MCF 10A (cell line): ENCODE results near the gene ST3GAL5. TPM values are rescaled to one million over a fixed set of nuclear protein-coding genes. Genes with fewer than 3 reads are reported as not detected.

Experiments used
- BruUV-seq: library from RNA; stranded (reverse); fragments of 400-500 nt; replicated peaks from 2 replicates; lab custom pipeline; 2021; lab: Mats Ljungman, UMichigan
- CTCF ChIA-PET: fragments of 300-600 bp; sonication (Branson Sonifier 250); formaldehyde crosslinking; extraction: SDS; loops from one replicate; lab custom pipeline; 2021; ENCODE audit warnings: antibody characterized with exemption, inconsistent platforms; lab: Yijun Ruan, JAX
- POLR2A ChIA-PET: fragments of 300-600, 350-650 bp; sonication (Branson Sonifier 250); formaldehyde crosslinking; extraction: SDS; loops from one replicate; lab custom pipeline; 2020; ENCODE audit warnings: antibody characterized with exemption, inconsistent platforms; lab: Yijun Ruan, JAX
- DNase-seq: peaks from one replicate; pipeline ENCODE4 v3.0.0-alpha.2; 2018; ENCODE audit not compliant: unreplicated experiment
- H3K27ac Mint-ChIP-seq: one replicate; pipeline ENCODE4 v1.8.0; 2022; ENCODE audit warnings: mild to moderate bottlenecking, low read depth, mixed read lengths; ENCODE audit not compliant: unreplicated experiment
- H3K27me3 Mint-ChIP-seq: one replicate; pipeline ENCODE4 v1.8.0; 2022; ENCODE audit warnings: mixed read lengths; ENCODE audit not compliant: insufficient read depth, unreplicated experiment
- H3K36me3 Mint-ChIP-seq: one replicate; pipeline ENCODE4 v1.8.0; 2022; ENCODE audit warnings: mild to moderate bottlenecking, moderate library complexity, mixed read lengths; ENCODE audit not compliant: insufficient read depth, unreplicated experiment
- H3K4me1 Mint-ChIP-seq: one replicate; pipeline ENCODE4 v1.8.0; 2022; ENCODE audit warnings: mixed read lengths; ENCODE audit not compliant: insufficient read depth, unreplicated experiment
- H3K4me3 Mint-ChIP-seq: one replicate; pipeline ENCODE4 v1.8.0; 2022; ENCODE audit warnings: mild to moderate bottlenecking, moderate library complexity, mixed read lengths; ENCODE audit not compliant: unreplicated experiment
- H3K9me3 Mint-ChIP-seq: one replicate; pipeline ENCODE4 v1.8.0; 2022; ENCODE audit warnings: mixed read lengths; ENCODE audit not compliant: unreplicated experiment
- CTCF ChIP-seq: fragments of 200-600 bp; IDR thresholded peaks from one replicate; pipeline ENCODE4 v1.8.0; 2022; ENCODE audit warnings: antibody characterized with exemption, mild to moderate bottlenecking; ENCODE audit not compliant: unreplicated experiment
- intact Hi-C: fragments of 100-400 bp; cut with micrococcal nuclease; formaldehyde crosslinking; loops from 2 replicates; pipeline ENCODE4 v1.14.1; 2022
- total RNA-seq: library from RNA; stranded (reverse); gene quantifications from 2 replicates; pipeline ENCODE4 v1.2.3, GENCODE V29; 2022

The ST3GAL5 gene
- total RNA-seq, 1 experiment from 2014 or later, result 2.3 TPM

GRCh38 chr2:85791704-85792565 is 96.9 kb downstream of the ST3GAL5 start:
- no peaks in the 10 kb centered on the region for H3K36me3 Mint-ChIP-seq
- peaks cover 17% of the 10 kb centered on the region for H3K27me3 Mint-ChIP-seq
- TF ChIP-seq CTCF, result no peak
- no peak for DNase-seq
- H3K9me3 Mint-ChIP-seq, result no peaks in the 10 kb centered on the region
- no peak overlapping the region for H3K27ac Mint-ChIP-seq
- peaks cover 16% of the 10 kb centered on the region for H3K4me1 Mint-ChIP-seq
- intact Hi-C loops, result no loop called here
- ChIA-PET CTCF (interaction anchor here (0.6 to 1.2 kb wide), 3 partner anchors 8 to 92 kb away, joined by 3 to 4 read pairs (median 3); no protein-coding TSS in a partner anchor), POLR2A (interaction anchor here (1.6 kb wide), 1 partner anchor 21 kb away, joined by 8 read pairs; no protein-coding TSS in a partner anchor)
- BruUV-seq, result no TSS peak
- H3K4me3 Mint-ChIP-seq, result no peak overlapping the region

GRCh38 chr2:85790499-85791188 is 98.1 kb downstream of the ST3GAL5 start:
- no peaks in the 10 kb centered on the region for H3K9me3 Mint-ChIP-seq
- intact Hi-C loops, result no loop called here
- ChIA-PET POLR2A (no interaction called here), CTCF (interaction anchor here (0.6 to 1.4 kb wide), 4 partner anchors 11 to 154 kb away, joined by 3 read pairs; no protein-coding TSS in a partner anchor)
- H3K27ac Mint-ChIP-seq, result no peak overlapping the region
- TF ChIP-seq CTCF, result no peak
- peaks cover 17% of the 10 kb centered on the region for H3K27me3 Mint-ChIP-seq
- H3K36me3 Mint-ChIP-seq, result no peaks in the 10 kb centered on the region
- no TSS peak for BruUV-seq
- no peak for DNase-seq
- H3K4me1 Mint-ChIP-seq, result peaks cover 16% of the 10 kb centered on the region
- no peak overlapping the region for H3K4me3 Mint-ChIP-seq

- BruUV-seq, result no TSS peak
- H3K27me3 Mint-ChIP-seq, result peaks cover 17% of the 10 kb centered on the region
- H3K36me3 Mint-ChIP-seq, result no peaks in the 10 kb centered on the region
- intact Hi-C loops, result no loop called here
- no peak for DNase-seq
- no peaks in the 10 kb centered on the region for H3K9me3 Mint-ChIP-seq
- no peak for TF ChIP-seq CTCF
- H3K4me3 Mint-ChIP-seq, result no peak overlapping the region
- peaks cover 16% of the 10 kb centered on the region for H3K4me1 Mint-ChIP-seq
- CTCF ChIA-PET, result interaction anchor here (0.5 to 1.4 kb wide), 4 partner anchors 12 to 28 kb away, joined by 3 read pairs; no protein-coding TSS in a partner anchor
- POLR2A ChIA-PET, result interaction anchor here (1.3 kb wide), 1 partner anchor 18 kb away, joined by 4 read pairs; no protein-coding TSS in a partner anchor
- no peak overlapping the region for H3K27ac Mint-ChIP-seq
These were observed 98.8 kb downstream of the ST3GAL5 start for GRCh38 chr2:85790032-85790431.

- H3K4me3 Mint-ChIP-seq, result no peak overlapping the region
- H3K9me3 Mint-ChIP-seq, result no peaks in the 10 kb centered on the region
- peaks cover 17% of the 10 kb centered on the region for H3K27me3 Mint-ChIP-seq
- no peak overlapping the region for H3K27ac Mint-ChIP-seq
- no peaks in the 10 kb centered on the region for H3K36me3 Mint-ChIP-seq
- DNase-seq, result no peak
- TF ChIP-seq CTCF, result no peak
- intact Hi-C loops, result no loop called here
- no TSS peak for BruUV-seq
- ChIA-PET CTCF (interaction anchor here (0.8 to 1.4 kb wide), 3 partner anchors 13 to 25 kb away, joined by 3 to 4 read pairs (median 3); no protein-coding TSS in a partner anchor), POLR2A (interaction anchor here (1.3 kb wide), 1 partner anchor 17 kb away, joined by 4 read pairs; no protein-coding TSS in a partner anchor)
- peaks cover 16% of the 10 kb centered on the region for H3K4me1 Mint-ChIP-seq
These were observed 99.5 kb downstream of the ST3GAL5 start for GRCh38 chr2:85789271-85789670.
